Muscle layer of duodenum (tissue), 2 donors: ENCODE measurements around the gene GPR107.
A peak's percentile ranks its signal among the peaks of the same experiment; 100 is the strongest.

Experiments used
- H3K27ac ChIP-seq: one replicate; pipeline ENCODE4 v1.7.0; 2013; ENCODE audit warnings: mild to moderate bottlenecking, low read length
- H3K27me3 ChIP-seq: one replicate; pipeline ENCODE4 v1.7.0; 2013; ENCODE audit warnings: low read depth, mild to moderate bottlenecking, control low read depth, low read length
- H3K36me3 ChIP-seq, 2 donors: one replicate each; pipeline ENCODE4 v1.7.0; 2013; ENCODE audit warnings: low read length in 2 of 2, control low read depth in 1 of 2, mild to moderate bottlenecking in 1 of 2; ENCODE audit not compliant: insufficient read depth in 2 of 2, control insufficient read depth in 1 of 2
- H3K4me1 ChIP-seq, 2 donors: one replicate each; pipeline ENCODE4 v1.7.0; 2013; ENCODE audit warnings: low read length in 2 of 2, mild to moderate bottlenecking in 2 of 2, control low read depth in 1 of 2, moderate library complexity in 1 of 2; ENCODE audit not compliant: insufficient read depth in 2 of 2, control insufficient read depth in 1 of 2
- H3K4me3 ChIP-seq, 2 donors: one replicate each; pipeline ENCODE4 v1.7.0; 2013; ENCODE audit warnings: low read length in 2 of 2, low read depth in 1 of 2, mild to moderate bottlenecking in 1 of 2
- H3K9me3 ChIP-seq, 2 donors: one replicate each; pipeline ENCODE4 v1.7.0; 2013; ENCODE audit warnings: low read length in 2 of 2, control low read depth in 1 of 2, mild to moderate bottlenecking in 1 of 2; ENCODE audit not compliant: control insufficient read depth in 1 of 2
- donor health status: healthy.

GPR107 gene

DNA sequence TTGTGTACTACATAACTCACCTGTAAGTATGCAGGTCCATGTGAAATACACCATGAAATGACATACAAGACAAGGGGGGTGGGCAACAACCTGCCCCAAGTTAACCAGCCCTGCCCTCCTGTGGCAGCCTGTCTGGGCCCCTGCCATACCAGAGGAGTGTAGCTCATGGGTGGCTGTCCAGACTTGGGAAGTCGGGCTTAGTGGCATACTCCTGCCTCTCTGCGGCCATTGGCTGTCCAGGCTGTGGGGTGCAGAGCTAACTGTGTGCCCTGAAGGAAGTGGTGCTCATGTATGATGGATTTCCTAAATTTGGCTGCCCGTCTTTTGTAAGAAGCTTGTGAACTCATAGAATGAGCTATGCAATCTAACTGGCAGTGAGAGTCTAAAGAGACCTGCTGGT is 47.0 kb downstream of the GPR107 start:
- Histone ChIP-seq H3K27ac (no peak overlapping the region), H3K4me1 (no peaks in the 10 kb centered on the region), H3K27me3 (no peaks in the 10 kb centered on the region), H3K4me3 (no peak overlapping the region), H3K36me3 (peaks cover 41 to 60% of the 10 kb centered on the region in 2 donors), H3K9me3 (no peaks in the 10 kb centered on the region)

DNA sequence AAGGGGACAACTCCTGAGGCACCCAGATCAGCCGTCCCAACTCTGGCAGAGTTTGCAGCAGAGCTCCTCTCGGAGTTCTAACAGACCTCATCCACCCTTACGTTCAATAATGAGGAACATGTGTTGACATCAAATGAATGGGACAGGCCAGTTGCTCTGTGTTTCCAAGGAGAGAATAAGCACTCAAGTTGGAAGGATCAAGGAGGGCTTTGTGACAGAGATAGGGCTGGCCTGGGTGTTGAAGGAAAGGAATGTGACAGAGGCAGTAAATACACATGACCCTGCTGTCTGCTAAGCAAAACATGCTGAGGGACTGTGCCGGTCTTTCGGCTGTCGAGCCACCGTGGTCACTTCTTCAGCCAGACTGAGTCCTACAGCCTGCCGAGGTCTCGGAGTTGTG is 48.2 kb downstream of the GPR107 start:
- Histone ChIP-seq H3K36me3 (peaks cover 44 to 60% of the 10 kb centered on the region in 2 donors), H3K9me3 (no peaks in the 10 kb centered on the region), H3K27me3 (no peaks in the 10 kb centered on the region), H3K4me1 (peaks cover 0 to 2% of the 10 kb centered on the region in 2 donors), H3K4me3 (no peak overlapping the region), H3K27ac (no peak overlapping the region)

DNA sequence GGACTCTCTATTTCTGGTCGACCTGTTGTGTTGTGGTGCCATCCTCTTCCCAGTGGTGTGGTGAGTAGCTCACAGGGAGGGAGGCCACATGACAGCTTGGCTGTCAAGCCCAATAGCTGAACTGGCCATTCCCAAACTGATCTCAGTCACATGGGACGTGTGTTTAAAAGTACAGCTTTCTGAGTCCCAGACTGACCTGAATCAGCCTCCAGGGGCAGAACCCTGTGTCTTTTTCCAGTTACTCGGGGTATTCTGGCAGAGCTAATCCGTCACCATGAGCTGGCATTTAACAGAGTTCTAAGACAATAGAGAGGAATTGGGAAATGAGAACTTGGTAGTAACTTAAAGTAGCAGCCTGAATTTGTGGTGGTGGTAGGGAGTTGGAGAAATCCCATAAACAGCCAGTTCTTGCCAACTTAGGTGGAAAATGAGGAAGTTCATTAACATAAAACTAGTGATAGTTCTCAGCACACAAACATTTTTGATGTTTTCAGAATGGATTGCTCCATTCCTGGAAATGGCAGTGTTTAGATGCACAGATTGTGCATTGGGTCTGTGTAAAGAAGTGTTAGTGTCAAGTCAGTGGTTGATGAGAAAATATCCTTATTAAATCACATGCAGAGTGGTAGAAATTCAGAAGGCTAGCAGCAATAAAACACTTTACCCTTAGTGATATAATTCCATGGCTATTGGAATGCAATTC is 50.9 kb downstream of the GPR107 start:
- no peak overlapping the region for H3K4me3 ChIP-seq
- H3K27me3 ChIP-seq, result no peaks in the 10 kb centered on the region
- H3K36me3 ChIP-seq, result peaks cover 51 to 62% of the 10 kb centered on the region in 2 donors
- H3K27ac ChIP-seq, result no peak overlapping the region
- H3K4me1 ChIP-seq, result peaks cover 3 to 8% of the 10 kb centered on the region in 2 donors
- H3K9me3 ChIP-seq, result no peaks in the 10 kb centered on the region

DNA sequence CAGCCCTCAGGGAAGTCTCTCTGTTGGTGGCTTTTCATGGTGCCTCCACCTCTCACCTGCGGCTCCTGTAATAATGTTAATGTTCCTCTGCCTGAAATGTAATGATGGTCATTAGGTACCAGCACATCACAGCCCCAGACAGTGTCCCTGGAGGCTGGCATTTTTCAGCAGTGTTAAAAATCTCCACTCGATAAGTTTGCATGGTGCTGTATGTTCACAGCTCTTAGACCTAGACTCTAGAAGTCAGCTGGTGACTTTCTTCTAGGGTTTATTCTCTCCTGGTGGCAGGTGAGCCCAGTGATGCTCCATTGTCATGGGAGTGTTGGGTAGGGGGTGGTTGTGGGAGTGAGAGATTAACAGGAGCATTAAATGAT is 53.1 kb downstream of the GPR107 start:
- H3K36me3 ChIP-seq, result peaks cover 39 to 52% of the 10 kb centered on the region in 2 donors
- peak overlapping the region; percentile 26 for H3K27ac ChIP-seq
- no peaks in the 10 kb centered on the region for H3K9me3 ChIP-seq
- peaks cover 3 to 8% of the 10 kb centered on the region in 2 donors for H3K4me1 ChIP-seq
- no peak overlapping the region for H3K4me3 ChIP-seq
- no peaks in the 10 kb centered on the region for H3K27me3 ChIP-seq

DNA sequence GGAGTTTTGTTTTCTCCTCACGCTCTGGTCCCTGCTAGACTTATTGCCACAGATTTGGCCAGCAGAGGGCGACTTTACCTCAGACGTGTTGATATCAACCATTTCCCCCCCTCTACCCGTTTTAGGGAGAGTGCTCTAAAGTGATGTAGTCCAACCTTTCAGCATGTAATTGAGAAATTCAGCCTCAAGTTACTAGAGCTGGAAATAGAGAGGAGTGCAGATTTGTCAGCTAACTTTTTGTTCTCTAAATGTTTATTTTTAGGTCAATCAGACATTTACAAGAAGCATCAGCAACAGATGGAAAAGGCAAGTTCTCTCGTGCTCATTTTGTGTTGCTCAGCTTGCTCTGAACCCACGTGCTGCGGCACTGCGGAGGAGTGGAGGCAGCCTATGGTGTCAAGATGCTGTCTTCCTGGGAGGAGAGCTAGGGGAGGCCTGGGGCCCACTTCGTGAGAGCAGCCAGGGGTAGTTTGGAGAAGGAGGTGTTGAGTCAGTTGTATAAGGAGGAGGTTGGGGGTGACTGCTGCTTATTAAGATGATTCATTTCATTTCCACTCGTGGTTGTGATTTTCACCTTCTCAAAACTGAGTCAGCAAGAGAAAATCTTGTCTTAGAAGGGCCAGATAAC is 53.6 kb downstream of the GPR107 start:
- Histone ChIP-seq H3K9me3 (no peaks in the 10 kb centered on the region), H3K27ac (peak overlapping the region; percentile 64), H3K27me3 (no peaks in the 10 kb centered on the region), H3K4me1 (peaks cover 3 to 8% of the 10 kb centered on the region in 2 donors), H3K4me3 (no peak overlapping the region), H3K36me3 (peaks cover 39 to 53% of the 10 kb centered on the region in 2 donors)

DNA sequence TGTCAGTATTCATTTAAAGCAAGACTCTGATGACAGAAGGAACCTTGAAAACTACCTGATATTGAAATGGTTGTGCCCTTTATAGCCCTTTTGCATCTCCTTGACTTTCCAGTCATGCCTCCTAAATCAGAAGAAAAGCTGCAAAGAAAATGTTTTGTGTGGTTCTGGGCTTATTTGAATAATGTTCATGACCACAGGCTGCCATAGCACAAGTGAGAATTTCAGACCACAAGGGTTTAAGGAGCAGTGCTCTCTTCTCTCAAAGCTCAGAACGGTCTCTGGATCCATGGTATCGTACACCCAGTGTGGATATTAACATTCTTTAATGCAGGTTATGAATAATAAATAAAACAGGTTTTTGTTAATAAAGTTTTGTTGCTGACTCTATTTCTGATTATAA is 54.2 kb downstream of the GPR107 start:
- Histone ChIP-seq H3K9me3 (no peaks in the 10 kb centered on the region), H3K36me3 (peaks cover 37 to 48% of the 10 kb centered on the region in 2 donors), H3K27ac (peak overlapping the region; percentile 64), H3K4me3 (no peak overlapping the region), H3K4me1 (peaks cover 3 to 8% of the 10 kb centered on the region in 2 donors), H3K27me3 (no peaks in the 10 kb centered on the region)

DNA sequence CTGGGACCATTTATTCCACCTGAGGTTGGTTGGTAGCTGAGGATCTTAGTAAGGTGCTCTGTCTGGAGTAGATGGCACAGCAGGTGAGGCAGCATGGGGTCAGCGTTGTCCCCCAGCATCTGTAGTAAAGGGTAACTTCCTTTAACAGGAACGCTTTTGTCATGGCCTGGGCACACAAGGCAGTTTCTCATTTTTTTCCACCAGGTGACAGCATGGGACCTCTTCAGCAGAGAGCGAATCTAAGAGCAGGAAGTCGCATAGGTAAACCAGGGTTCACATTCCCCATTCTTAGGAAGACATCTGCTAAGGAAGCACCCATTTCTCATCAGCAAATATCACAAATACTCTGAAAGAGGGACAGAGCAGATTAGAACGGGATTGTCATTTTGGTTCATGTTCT is 56.5 kb downstream of the GPR107 start:
- no peaks in the 10 kb centered on the region for H3K27me3 ChIP-seq
- H3K36me3 ChIP-seq, result peaks cover 23 to 28% of the 10 kb centered on the region in 2 donors
- H3K27ac ChIP-seq, result no peak overlapping the region
- no peak overlapping the region for H3K4me3 ChIP-seq
- peaks cover 3 to 8% of the 10 kb centered on the region in 2 donors for H3K4me1 ChIP-seq
- no peaks in the 10 kb centered on the region for H3K9me3 ChIP-seq

DNA sequence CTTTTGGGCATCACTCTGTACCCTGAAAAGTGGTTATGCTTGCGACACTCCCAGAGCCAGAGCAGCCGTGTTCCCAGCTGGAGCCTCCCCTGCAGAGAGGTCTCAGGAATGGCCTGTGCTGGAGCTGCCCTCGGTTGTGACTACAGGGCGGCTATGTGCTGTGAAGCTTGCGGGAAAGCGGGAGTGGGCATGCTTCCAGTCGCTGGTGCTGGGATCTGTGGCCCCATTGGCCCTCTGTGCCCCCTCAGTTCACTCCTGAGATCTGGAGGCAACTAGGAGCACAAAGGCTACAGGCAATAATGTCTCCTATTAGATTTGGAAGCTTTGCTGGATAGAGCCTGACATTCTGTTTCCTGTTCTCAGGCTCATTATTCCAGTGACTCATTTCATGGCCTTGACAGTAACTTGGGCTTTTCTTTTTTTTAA is 56.9 kb downstream of the GPR107 start:
- Histone ChIP-seq H3K27me3 (no peaks in the 10 kb centered on the region), H3K4me3 (no peak overlapping the region), H3K36me3 (peaks cover 19 to 27% of the 10 kb centered on the region in 2 donors), H3K9me3 (no peaks in the 10 kb centered on the region), H3K27ac (no peak overlapping the region), H3K4me1 (peaks cover 3 to 8% of the 10 kb centered on the region in 2 donors)

DNA sequence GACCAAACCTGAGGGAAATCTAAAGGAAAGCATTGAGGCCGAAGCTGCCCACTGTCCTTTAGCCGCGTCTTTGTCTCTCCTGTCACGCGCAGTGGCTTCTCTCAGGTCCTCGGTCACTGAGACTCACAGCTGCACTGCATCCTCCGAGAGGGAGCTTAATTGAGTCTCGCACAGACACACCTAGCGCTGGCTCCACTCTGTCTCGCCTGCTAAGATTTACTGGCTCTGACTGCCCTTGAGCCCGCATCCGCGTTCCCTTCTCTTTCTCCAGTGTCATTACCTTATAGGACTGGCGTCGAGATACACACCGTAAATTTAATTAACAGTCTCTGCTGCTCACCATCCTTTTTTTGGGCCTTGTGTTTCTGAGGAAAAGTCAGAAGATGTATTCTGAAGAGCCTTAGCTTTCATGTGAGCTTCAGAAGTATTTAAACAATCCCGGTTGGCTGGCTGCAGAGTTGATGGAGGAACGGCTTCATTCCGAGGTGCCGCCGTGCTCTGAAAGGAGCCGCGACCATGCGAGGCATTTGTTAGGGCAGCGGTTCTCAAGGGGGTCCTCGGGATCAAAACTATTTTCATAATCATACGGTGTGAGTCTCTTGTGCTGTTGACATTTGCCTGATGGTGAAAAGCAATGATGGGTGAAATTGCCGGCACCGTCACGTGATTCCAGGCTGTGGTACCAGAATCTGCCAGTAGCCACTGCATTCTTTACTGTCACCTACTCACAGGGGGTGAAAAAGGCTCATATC is 58.3 kb downstream of the GPR107 start:
- H3K27ac ChIP-seq, result no peak overlapping the region
- H3K4me3 ChIP-seq, result no peak overlapping the region
- H3K9me3 ChIP-seq, result no peaks in the 10 kb centered on the region
- no peaks in the 10 kb centered on the region for H3K27me3 ChIP-seq
- H3K36me3 ChIP-seq, result peaks cover 24 to 27% of the 10 kb centered on the region in 2 donors
- peaks cover 3 to 5% of the 10 kb centered on the region in 2 donors for H3K4me1 ChIP-seq

DNA sequence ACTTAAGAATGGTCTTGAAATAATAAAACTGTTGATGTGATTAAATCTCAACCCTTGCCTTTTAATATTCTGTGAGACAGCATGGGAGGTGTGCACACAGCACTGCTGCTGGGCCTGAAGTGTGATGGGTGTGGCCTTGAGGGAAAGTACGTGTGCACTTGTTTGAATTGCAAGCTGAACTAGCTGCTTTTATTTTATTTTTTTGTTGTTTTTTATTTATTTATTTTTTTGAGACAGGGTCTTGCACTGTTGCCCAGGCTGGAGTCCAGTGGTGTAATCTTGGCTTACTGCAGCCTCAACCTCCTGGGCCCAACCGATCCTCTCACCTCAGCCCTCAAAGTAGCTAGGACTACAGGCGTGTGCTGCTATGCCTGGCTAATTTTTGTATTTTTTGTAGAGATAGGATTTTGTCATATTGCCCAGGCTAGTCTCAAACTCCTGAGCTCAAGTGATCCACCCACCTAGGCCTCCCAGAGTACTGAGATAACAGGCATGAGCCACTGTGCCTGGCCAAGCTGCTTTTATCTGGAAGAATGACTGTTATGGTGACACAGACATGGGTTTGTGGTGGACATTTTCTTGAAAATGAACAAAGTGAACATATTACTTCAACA is 58.9 kb downstream of the GPR107 start:
- no peaks in the 10 kb centered on the region for H3K9me3 ChIP-seq
- no peak overlapping the region for H3K27ac ChIP-seq
- no peak overlapping the region for H3K4me3 ChIP-seq
- no peaks in the 10 kb centered on the region for H3K4me1 ChIP-seq
- H3K36me3 ChIP-seq, result peaks cover 24 to 27% of the 10 kb centered on the region in 2 donors
- no peaks in the 10 kb centered on the region for H3K27me3 ChIP-seq

DNA sequence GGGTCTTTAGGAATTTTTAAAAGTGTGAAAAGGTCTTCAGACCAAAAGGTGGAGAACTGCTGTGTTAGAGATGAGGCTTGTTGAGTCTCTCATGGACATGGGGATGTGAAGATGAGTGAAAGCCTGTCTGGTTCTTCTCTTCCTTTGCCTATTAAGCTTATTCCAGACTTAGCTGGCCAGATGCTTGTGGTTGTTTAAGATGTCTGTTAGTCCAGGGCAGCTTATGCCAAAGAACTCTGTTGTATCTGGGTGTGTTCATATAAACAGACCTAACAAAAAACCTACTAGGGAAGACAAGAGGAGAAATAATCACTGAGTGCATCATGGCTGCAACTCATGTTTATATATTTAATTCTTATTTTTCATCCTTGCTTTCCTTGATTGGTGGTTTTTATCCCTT is 61.0 kb downstream of the GPR107 start:
- Histone ChIP-seq H3K36me3 (peaks cover 19% of the 10 kb centered on the region in 2 donors), H3K27ac (no peak overlapping the region)

More for the DNA sequence above, 61.0 kb downstream of the GPR107 start:
- H3K27me3 ChIP-seq, result no peaks in the 10 kb centered on the region
- no peaks in the 10 kb centered on the region for H3K4me1 ChIP-seq
- no peaks in the 10 kb centered on the region for H3K9me3 ChIP-seq
- H3K4me3 ChIP-seq, result no peak overlapping the region
